ENCODE results near the gene GPR152.

- TF ChIP-seq CTCF (IDR thresholded peaks at IDR 0.05; ENCODE audit: low read length) (no peak), EZH2 (IDR thresholded peaks at IDR 0.05; ENCODE audit: borderline replicate concordance, low read length) (no peak)
Observed at GRCh38 chr11:67420646-67421429, 31.7 kb downstream of the GPR152 start.

All from OCI-LY1 (cell line).